Esophagus squamous epithelium (tissue), 5 donors: ENCODE data around the gene ADAMTSL3. TPM values are rescaled to one million over a fixed set of nuclear protein-coding genes. Genes with fewer than 3 reads are reported as not detected.
A peak's percentile ranks its signal among the peaks of the same experiment; 100 is the strongest.

Source experiments
- DNase-seq: peaks from one replicate; lab custom pipeline; 2025; lab: John Stamatoyannopoulos, UW
- H3K27ac ChIP-seq, 4 donors: fragments of 200-600 bp; sonication (generic); one replicate each; pipeline ENCODE4 v1.5.1; 2016 to 2019; ENCODE audit warnings: mild to moderate bottlenecking in 1 of 4
- H3K27me3 ChIP-seq, 4 donors: fragments of 200-600 bp; sonication (generic); 1 replicate in 3 of 4; 2 replicates in 1 of 4; pipeline versions ENCODE4 v1.5.1 to v1.6.0; 2017 to 2021; ENCODE audit warnings: antibody characterized with exemption in 1 of 4
- H3K36me3 ChIP-seq, 3 donors: fragments of 200-600 bp; sonication (generic); one replicate each; pipeline ENCODE4 v1.5.1; 2016 to 2019
- H3K4me1 ChIP-seq, 3 donors: fragments of 200-600 bp; sonication (generic); one replicate each; pipeline ENCODE4 v1.5.1; 2017 to 2019
- H3K4me3 ChIP-seq, 4 donors: fragments of 200-600 bp; sonication (generic); 1 replicate in 3 of 4; 2 replicates in 1 of 4; pipeline ENCODE4 v1.5.1; 2016 to 2019; ENCODE audit warnings: mild to moderate bottlenecking in 2 of 4, moderate library complexity in 1 of 4
- H3K9me3 ChIP-seq, 3 donors: fragments of 200-600 bp; sonication (generic); one replicate each; pipeline ENCODE4 v1.5.1; 2016 to 2019
- POLR2A ChIP-seq, 4 donors: fragments of 450-650 bp; IDR thresholded peaks; one replicate each; pipeline ENCODE4 v1.6.1; 2017; ENCODE audit warnings: antibody characterized with exemption in 4 of 4, mild to moderate bottlenecking in 4 of 4, moderate library complexity in 3 of 4
- WGBS, 2 donors: methylation state at CpG; one replicate each; pipeline ENCODE4 v1.1.5; 2018; 5-methylcytosine and 5-hydroxymethylcytosine counted together
- intact Hi-C: fragments of 100-400 bp; cut with DNase I; formaldehyde crosslinking; loops from one replicate; pipeline ENCODE4 v1.15.0; 2022
- total RNA-seq, 4 donors: library from RNA; depleted of rRNA; stranded (reverse); fragments of >200 nt; gene quantifications; one replicate each; pipeline ENCODE4 v1.1.0, GENCODE V29; 2016
- TF ChIP-seq, protein P1 (sequence below), 6 experiments: fragments of 450-650 bp in 4 of 6; fragments of 200-600 bp in 2 of 6; sonication (generic) in 2 of 6; IDR thresholded peaks; one replicate each; pipeline ENCODE4 v1.5.1; 2016 to 2019; ENCODE audit warnings: antibody characterized with exemption in 6 of 6, mild to moderate bottlenecking in 4 of 6, moderate library complexity in 4 of 6
- donor health status: DM: yes; HTN: yes; CAD: no.

Gene ADAMTSL3
- total RNA-seq, 4 donors from 2014 or later = 0.11 to 3.2 (median 0.79) TPM

GRCh38 chr15:83970295-83970890 is 316.5 kb downstream of the ADAMTSL3 start:
- intact Hi-C loops = no loop called here

DNA sequence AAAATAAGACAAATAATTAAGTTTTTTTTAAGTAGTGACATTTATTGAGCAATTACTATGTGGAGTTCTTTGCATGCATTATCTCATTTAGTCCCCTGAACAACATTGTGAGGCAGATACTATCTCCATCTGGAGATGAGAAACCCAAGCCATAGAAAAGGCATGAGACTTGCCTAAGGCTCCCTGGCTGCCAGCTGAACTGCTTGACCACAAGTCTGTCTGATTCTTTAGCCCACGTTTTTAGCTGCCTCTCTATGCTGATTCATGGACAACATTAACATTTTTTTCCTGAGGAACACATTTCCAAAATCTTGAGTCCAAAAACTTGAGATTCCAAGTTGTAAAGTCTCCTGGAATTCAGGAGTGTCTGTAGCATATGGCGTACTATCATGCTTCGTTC is 318.1 kb downstream of the ADAMTSL3 start:
- 35 to 42% methylated on average over 3 of the region's 3 CpGs for WGBS, 2 donors
- Histone ChIP-seq H3K27me3 (no peaks in the 10 kb centered on the region), H3K36me3 (no peaks in the 10 kb centered on the region), H3K27ac (no peak overlapping the region), H3K9me3 (peaks cover 0 to 8% (median 0%) of the 10 kb centered on the region in 3 donors), H3K4me1 (no peaks in the 10 kb centered on the region), H3K4me3 (no peak overlapping the region)
- TF ChIP-seq, protein P1, sequence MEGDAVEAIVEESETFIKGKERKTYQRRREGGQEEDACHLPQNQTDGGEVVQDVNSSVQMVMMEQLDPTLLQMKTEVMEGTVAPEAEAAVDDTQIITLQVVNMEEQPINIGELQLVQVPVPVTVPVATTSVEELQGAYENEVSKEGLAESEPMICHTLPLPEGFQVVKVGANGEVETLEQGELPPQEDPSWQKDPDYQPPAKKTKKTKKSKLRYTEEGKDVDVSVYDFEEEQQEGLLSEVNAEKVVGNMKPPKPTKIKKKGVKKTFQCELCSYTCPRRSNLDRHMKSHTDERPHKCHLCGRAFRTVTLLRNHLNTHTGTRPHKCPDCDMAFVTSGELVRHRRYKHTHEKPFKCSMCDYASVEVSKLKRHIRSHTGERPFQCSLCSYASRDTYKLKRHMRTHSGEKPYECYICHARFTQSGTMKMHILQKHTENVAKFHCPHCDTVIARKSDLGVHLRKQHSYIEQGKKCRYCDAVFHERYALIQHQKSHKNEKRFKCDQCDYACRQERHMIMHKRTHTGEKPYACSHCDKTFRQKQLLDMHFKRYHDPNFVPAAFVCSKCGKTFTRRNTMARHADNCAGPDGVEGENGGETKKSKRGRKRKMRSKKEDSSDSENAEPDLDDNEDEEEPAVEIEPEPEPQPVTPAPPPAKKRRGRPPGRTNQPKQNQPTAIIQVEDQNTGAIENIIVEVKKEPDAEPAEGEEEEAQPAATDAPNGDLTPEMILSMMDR (IDR thresholded peaks at IDR 0.05) = no peak
- TF ChIP-seq POLR2A (IDR thresholded peaks at IDR 0.05) = no peak
- intact Hi-C loops = no loop called here
- DNase-seq = no peak

More at GRCh38 chr15:83970295-83970890, 316.5 kb downstream of the ADAMTSL3 start:
- H3K27me3 ChIP-seq = no peaks in the 10 kb centered on the region
- TF ChIP-seq, protein P1 (IDR thresholded peaks at IDR 0.05) = no peak
- TF ChIP-seq POLR2A (IDR thresholded peaks at IDR 0.05) = no peak
- no peaks in the 10 kb centered on the region for H3K36me3 ChIP-seq
- WGBS, 2 donors = 87 to 94% methylated on average over 12 of the region's 12 CpGs
- no peak overlapping the region for H3K27ac ChIP-seq
- H3K4me3 ChIP-seq = no peak overlapping the region
- no peaks in the 10 kb centered on the region for H3K4me1 ChIP-seq
- H3K9me3 ChIP-seq = peaks cover 0 to 8% (median 0%) of the 10 kb centered on the region in 3 donors
- DNase-seq = no peak

DNA sequence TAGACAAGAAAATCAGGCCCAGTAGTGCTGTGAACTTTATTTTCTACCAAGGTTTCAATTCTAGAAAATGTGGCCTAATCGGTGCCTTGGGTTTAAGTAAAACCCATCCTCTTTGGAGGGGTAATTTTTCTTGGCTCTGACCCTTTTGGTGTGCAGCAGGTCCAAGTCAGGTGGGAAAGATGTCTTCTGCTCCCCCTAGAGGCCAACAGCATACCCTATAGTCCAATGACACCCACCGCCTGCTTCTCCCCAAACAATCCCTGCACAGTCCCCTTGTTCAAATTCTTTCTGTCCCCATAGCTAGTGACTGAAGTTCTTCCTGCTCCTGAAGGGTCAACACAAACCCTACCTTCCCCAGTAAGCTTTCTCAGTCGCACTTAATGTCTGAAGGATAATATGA is 319.9 kb downstream of the ADAMTSL3 start:
- Histone ChIP-seq H3K4me1 (no peaks in the 10 kb centered on the region), H3K27me3 (no peaks in the 10 kb centered on the region), H3K27ac (no peak overlapping the region), H3K9me3 (no peaks in the 10 kb centered on the region), H3K36me3 (no peaks in the 10 kb centered on the region), H3K4me3 (no peak overlapping the region)
- TF ChIP-seq, protein P1 (IDR thresholded peaks at IDR 0.05) = peak in 1 of 6 experiments; percentile 13
- TF ChIP-seq POLR2A (IDR thresholded peaks at IDR 0.05) = no peak
- no peak for DNase-seq
- WGBS, 2 donors = 73 to 77% methylated on average over 3 of the region's 3 CpGs
- intact Hi-C loops = no loop called here

- intact Hi-C loops = no loop called here
- Histone ChIP-seq H3K27ac (no peak overlapping the region), H3K27me3 (no peaks in the 10 kb centered on the region), H3K9me3 (no peaks in the 10 kb centered on the region), H3K36me3 (no peaks in the 10 kb centered on the region), H3K4me1 (no peaks in the 10 kb centered on the region), H3K4me3 (no peak overlapping the region)
- no peak for TF ChIP-seq POLR2A (IDR thresholded peaks at IDR 0.05)
- TF ChIP-seq, protein P1 (IDR thresholded peaks at IDR 0.05) = no peak
- no peak for DNase-seq
Observed at GRCh38 chr15:83977992-83978391, 324.1 kb downstream of the ADAMTSL3 start.

DNA sequence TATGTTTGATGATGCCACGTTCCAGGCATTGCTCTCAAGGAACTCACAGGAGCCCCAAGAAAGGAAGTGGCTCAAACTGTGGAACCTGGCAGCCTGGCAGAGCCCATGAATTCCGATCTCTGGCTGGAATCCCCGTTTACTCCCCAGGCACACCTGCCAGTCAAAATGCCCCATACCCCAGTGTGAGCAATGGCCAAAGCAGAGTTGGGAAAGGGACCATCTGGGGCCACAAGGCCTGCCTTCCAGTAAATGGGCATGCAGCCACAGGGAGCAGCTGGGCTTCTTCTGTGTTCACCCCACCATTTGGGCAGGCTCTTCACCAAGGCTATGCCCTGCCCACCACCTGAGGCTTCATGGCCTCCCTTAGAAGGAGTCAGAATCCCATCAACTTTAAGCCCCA is 324.7 kb downstream of the ADAMTSL3 start:
- DNase-seq = no peak
- Histone ChIP-seq H3K4me3 (no peak overlapping the region), H3K27ac (no peak overlapping the region), H3K27me3 (no peaks in the 10 kb centered on the region), H3K36me3 (no peaks in the 10 kb centered on the region), H3K4me1 (no peaks in the 10 kb centered on the region), H3K9me3 (no peaks in the 10 kb centered on the region)
- whole genome bisulfite sequencing, 2 donors = 40 to 55% methylated on average over 1 to 3 of the region's 3 CpGs
- no peak for TF ChIP-seq POLR2A (IDR thresholded peaks at IDR 0.05)
- TF ChIP-seq, protein P1 (IDR thresholded peaks at IDR 0.05) = no peak
- intact Hi-C loops = no loop called here
